HepG2 (cell line): ENCODE results near the gene TRDN. TPM values are rescaled to one million over a fixed set of nuclear protein-coding genes. Genes with fewer than 3 reads are reported as not detected.
"Not testable (repeated sequence)": the region's sequence is repeated elsewhere in the genome, so short reads cannot be mapped to it uniquely, and the experiment has no call there.

Source experiments
- ATAC-seq: fragments of 200-7000 bp; cut with Tn5 transposase; 3 replicates; pipeline ENCODE4 v1.9.1; 2020; ENCODE audit warnings: mild to moderate bottlenecking, moderate library complexity
- BruUV-seq: library from RNA; stranded (reverse); fragments of 400-500 nt; replicated peaks from 2 replicates; lab custom pipeline; 2021; lab: Mats Ljungman, UMichigan
- CTCF ChIA-PET: fragments of 300-600 bp; formaldehyde crosslinking; extraction: SDS; loops from one replicate; lab custom pipeline; 2021; ENCODE audit warnings: low total read pairs, inconsistent platforms, low intra/inter-chr PET ratio; lab: Yijun Ruan, JAX
- POLR2A ChIA-PET: fragments of 350-600 bp; sonication (Branson Sonifier 250); formaldehyde crosslinking; loops from one replicate; lab custom pipeline; 2020; ENCODE audit warnings: antibody characterized with exemption, inconsistent platforms; lab: Yijun Ruan, JAX
- DNase-seq: peaks from one replicate; pipeline ENCODE4 v3.0.0-alpha.2; 2015; ENCODE audit warnings: low spot score
- FAIRE-seq: peaks from 3 replicates; lab custom pipeline; 2011; peaks lifted over from hg19 to GRCh38; lab: Jason Lieb, UNC
- H2AFZ ChIP-seq: one replicate; pipeline ENCODE4 v1.6.1; 2011; ENCODE audit warnings: low read length, inconsistent platforms
- H3K27ac ChIP-seq: fragments of 300-600 bp; 3 replicates; pipeline ENCODE4 v1.8.0; 2011; ENCODE audit warnings: mixed run types, mild to moderate bottlenecking, mixed read lengths, low read length, inconsistent platforms; ENCODE audit not compliant: insufficient read depth; ENCODE audit errors: extremely low read length
- H3K27me3 ChIP-seq, 2 experiments: fragments of 200-600 bp in 1 of 2; 2 replicates in 1 of 2; 3 replicates in 1 of 2; pipeline versions ENCODE4 v1.6.0 to v1.8.0; 2011; ENCODE audit warnings: low read length in 2 of 2, mild to moderate bottlenecking in 2 of 2, moderate library complexity in 2 of 2, inconsistent platforms in 1 of 2; ENCODE audit not compliant: insufficient read depth in 2 of 2, control insufficient read depth in 1 of 2
- H3K36me3 ChIP-seq, 2 experiments: fragments of 200-600 bp in 1 of 2; replicated peaks in 1 of 2; 2 replicates in 1 of 2; 3 replicates in 1 of 2; pipeline versions ENCODE4 v1.5.1 to v1.8.0; 2011; ENCODE audit warnings: low read length in 2 of 2, inconsistent platforms in 1 of 2; ENCODE audit not compliant: insufficient read depth in 2 of 2, control insufficient read depth in 1 of 2
- H3K4me1 ChIP-seq: 2 replicates; pipeline ENCODE4 v1.5.1; 2012; ENCODE audit warnings: low read length, inconsistent platforms; ENCODE audit not compliant: insufficient read depth
- H3K4me2 ChIP-seq: 2 replicates; pipeline ENCODE4 v1.6.0; 2011; ENCODE audit warnings: low read depth, low read length, inconsistent platforms
- H3K4me3 ChIP-seq, 3 experiments: fragments of 200-600 bp in 1 of 3; sonication (generic), shearing (Covaris generic) in 1 of 3; replicated peaks in 1 of 3; 2 replicates each; pipeline ENCODE4 v1.5.1; 2011 to 2016; ENCODE audit warnings: low read length in 3 of 3, inconsistent platforms in 2 of 3, low read depth in 2 of 3, mild to moderate bottlenecking in 2 of 3, control low read depth in 1 of 3, mixed read lengths in 1 of 3; ENCODE audit not compliant: insufficient read depth in 1 of 3
- H3K79me2 ChIP-seq: one replicate; pipeline ENCODE4 v1.6.1; 2011; ENCODE audit warnings: low read length, inconsistent platforms; ENCODE audit not compliant: insufficient read depth
- H3K9ac ChIP-seq: 2 replicates; pipeline ENCODE4 v1.6.0; 2011; ENCODE audit warnings: mild to moderate bottlenecking, low read depth, low read length, inconsistent platforms; ENCODE audit not compliant: insufficient read depth
- H3K9me3 ChIP-seq: 2 replicates; pipeline ENCODE4 v1.5.1; 2012; ENCODE audit warnings: mild to moderate bottlenecking, low read length
- H4K20me1 ChIP-seq: 2 replicates; pipeline ENCODE4 v1.6.0; 2011; ENCODE audit warnings: inconsistent platforms, mild to moderate bottlenecking, low read length, moderate library complexity; ENCODE audit not compliant: insufficient read depth
- AKAP8 ChIP-seq: sonication (generic); formaldehyde crosslinking; IDR thresholded peaks from 2 replicates; pipeline ENCODE4 v1.5.1; 2020; ENCODE audit warnings: mild to moderate bottlenecking, missing genetic modification reagents
- ATM ChIP-seq: fragments of 450-650 bp; IDR thresholded peaks from 2 replicates; pipeline ENCODE4 v1.7.1; 2017; ENCODE audit warnings: mild to moderate bottlenecking, borderline replicate concordance
- CBX2 ChIP-seq, 2 experiments: fragments of 200-600 bp in 1 of 2; sonication (generic); formaldehyde crosslinking in 1 of 2; IDR thresholded peaks; 2 replicates each; pipeline versions ENCODE4 v1.7.0 to v1.8.1; 2018 to 2022; ENCODE audit warnings: low read depth in 2 of 2, low read length in 1 of 2, mild to moderate bottlenecking in 1 of 2, missing genetic modification reagents in 1 of 2
- CCDC6 ChIP-seq: sonication (generic); formaldehyde crosslinking; IDR thresholded peaks from 2 replicates; pipeline ENCODE4 v1.8.1; 2022; ENCODE audit warnings: mild to moderate bottlenecking, missing genetic modification reagents, moderate library complexity
- GATA4 ChIP-seq: sonication (generic); IDR thresholded peaks from 2 replicates; pipeline ENCODE4 v1.6.1; 2016; ENCODE audit warnings: antibody characterized with exemption, low read depth, borderline replicate concordance
- HNRNPUL1 ChIP-seq: fragments of 200-400 bp; formaldehyde crosslinking; IDR thresholded peaks from 2 replicates; pipeline ENCODE4 v1.6.1; 2017; ENCODE audit warnings: low read depth, mild to moderate bottlenecking, low read length, moderate library complexity
- NFIB ChIP-seq: sonication (generic); formaldehyde crosslinking; IDR thresholded peaks from 2 replicates; pipeline ENCODE4 v1.9.0; 2021; ENCODE audit warnings: missing genetic modification reagents, mild to moderate bottlenecking, borderline replicate concordance
- NFKB2 ChIP-seq: sonication (generic); formaldehyde crosslinking; IDR thresholded peaks from 2 replicates; pipeline ENCODE4 v1.4.0; 2020; ENCODE audit warnings: missing genetic modification reagents, borderline replicate concordance
- PRDM15 ChIP-seq: sonication (generic); formaldehyde crosslinking; IDR thresholded peaks from 2 replicates; pipeline ENCODE4 v1.4.0; 2020; ENCODE audit warnings: missing genetic modification reagents
- SIX1 ChIP-seq: sonication (generic); formaldehyde crosslinking; IDR thresholded peaks from 2 replicates; pipeline ENCODE4 v1.4.0; 2020; ENCODE audit warnings: missing genetic modification reagents, borderline replicate concordance
- THYN1 ChIP-seq: sonication (generic); formaldehyde crosslinking; IDR thresholded peaks from 2 replicates; pipeline ENCODE4 v1.8.1; 2023; ENCODE audit warnings: low read depth, mild to moderate bottlenecking, moderate library complexity, missing genetic modification reagents, borderline replicate concordance
- TSC22D2 ChIP-seq: sonication (generic); formaldehyde crosslinking; IDR thresholded peaks from 2 replicates; pipeline ENCODE4 v1.5.1; 2020; ENCODE audit warnings: missing genetic modification reagents, mild to moderate bottlenecking, borderline replicate concordance
- ZFY ChIP-seq: sonication (generic); formaldehyde crosslinking; IDR thresholded peaks from 2 replicates; pipeline ENCODE4 v1.4.0; 2020; ENCODE audit warnings: missing genetic modification reagents
- ZNF275 ChIP-seq: sonication (generic); formaldehyde crosslinking; IDR thresholded peaks from 2 replicates; pipeline ENCODE4 v1.8.0; 2022; ENCODE audit warnings: missing genetic modification reagents, mild to moderate bottlenecking, inconsistent platforms, borderline replicate concordance
- ZNF383 ChIP-seq: sonication (generic); formaldehyde crosslinking; IDR thresholded peaks from 2 replicates; pipeline ENCODE4 v1.4.0; 2020; ENCODE audit warnings: missing genetic modification reagents, mild to moderate bottlenecking, borderline replicate concordance
- ZNF781 ChIP-seq: sonication (generic); formaldehyde crosslinking; IDR thresholded peaks from 2 replicates; pipeline ENCODE4 v1.5.1; 2020; ENCODE audit warnings: borderline replicate concordance, mild to moderate bottlenecking, missing genetic modification reagents; ENCODE audit errors: not compliant biosample characterization
- WGBS: methylation state at CpG from one replicate; pipeline ENCODE4 v1.1.6; 2017; ENCODE audit warnings: low lambda C conversion rate; 5-methylcytosine and 5-hydroxymethylcytosine counted together
- in situ Hi-C: cut with HindIII; loops from 2 replicates; pipeline ENCODE4 v1.10.0; 2017; ENCODE audit warnings: low pct_unique_long_range_greater_than_20kb; ENCODE audit not compliant: extremely low pct_ligation_motif_present
- intact Hi-C: fragments of 100-400 bp; cut with micrococcal nuclease; formaldehyde crosslinking; loops from one replicate; pipeline ENCODE4 v1.10.0; 2022; ENCODE audit not compliant: unreplicated experiment
- polyA plus RNA-seq, 8 experiments: library from polyadenylated mRNA; depleted of rRNA in 3 of 8; stranded (reverse) in 7 of 8; unstranded in 1 of 8; fragments of >200 nt; fragmentation: Illumina TruSeq in 4 of 8; extraction: Trizol in 4 of 8; gene quantifications; 2 replicates each; pipeline versions ENCODE4 v1.2.1 to v1.2.3, GENCODE V29; 2011 to 2016; ENCODE audit warnings: low read depth in 4 of 8, missing spikeins in 1 of 8, mixed read lengths in 1 of 8; ENCODE audit not compliant: insufficient read depth in 1 of 8
- total RNA-seq, 5 experiments: library from RNA; depleted of rRNA; stranded (reverse); fragments of >200 nt; fragmentation: Illumina TruSeq; extraction: Trizol; gene quantifications; 2 replicates each; pipeline ENCODE4 v1.2.3, GENCODE V29; 2016; ENCODE audit warnings: low read depth in 1 of 5

TRDN gene
- total and polyA plus RNA-seq, 2 of the 13 experiments (the other 11 are each of a cell fraction or from before 2014, with no cell fraction given), result not detected

- in situ Hi-C loops, result no loop called here
- Histone ChIP-seq H4K20me1 (no peaks in the 10 kb centered on the region), H3K9me3 (peaks cover 69% of the 10 kb centered on the region), H3K27ac (no peak overlapping the region), H2AFZ (no peak overlapping the region), H3K79me2 (no peaks in the 10 kb centered on the region), H3K9ac (no peak overlapping the region), H3K4me3 (no peak overlapping the region), H3K36me3 (no peaks in the 10 kb centered on the region), H3K4me2 (no peak overlapping the region), H3K4me1 (no peaks in the 10 kb centered on the region), H3K27me3 (no peaks in the 10 kb centered on the region)
- DNase-seq (no peak), FAIRE-seq (no peak), ATAC-seq (no peak)
- ChIA-PET CTCF (no interaction called here), POLR2A (no interaction called here)
- intact Hi-C loops, result no loop called here
- no peak for TF ChIP-seq CCDC6
- TF ChIP-seq ATM, result no peak
- no peak for TF ChIP-seq ZNF781 (CRISPR knock-in tag)
- TF ChIP-seq THYN1, result no peak
- TF ChIP-seq PRDM15, result no peak
- TF ChIP-seq AKAP8 (CRISPR knock-in tag), result no peak
- TF ChIP-seq ZFY, result no peak
- TF ChIP-seq SIX1 (CRISPR knock-in tag), result no peak
- no peak for TF ChIP-seq HNRNPUL1
- no peak for TF ChIP-seq GATA4
- TF ChIP-seq NFKB2 (CRISPR knock-in tag), result no peak
- no peak for TF ChIP-seq NFIB (CRISPR knock-in tag)
- no peak for TF ChIP-seq ZNF383 (CRISPR knock-in tag)
- TF ChIP-seq ZNF275, result no peak
- no peak for TF ChIP-seq CBX2 (IDR thresholded peaks at IDR 0.05; ENCODE audit: low read depth, low read length)
- no peak for TF ChIP-seq CBX2 (CRISPR knock-in tag; IDR thresholded peaks at IDR 0.05; ENCODE audit: low read depth)
- TF ChIP-seq TSC22D2 (CRISPR knock-in tag), result no peak
- BruUV-seq, result no TSS peak
- WGBS, result 24% methylated on average over 4 of the region's 4 CpGs
Observed at GRCh38 chr6:123233336-123233735, 403.4 kb downstream of the TRDN start.

GRCh38 chr6:123227789-123228188 lies 409.0 kb downstream of the TRDN start:
- in situ Hi-C loops, H3K4me1 ChIP-seq, FAIRE-seq, intact Hi-C loops, H2AFZ ChIP-seq, BruUV-seq, H3K27ac ChIP-seq, H3K9ac ChIP-seq, POLR2A ChIA-PET, H3K36me3 ChIP-seq, DNase-seq, H3K4me3 ChIP-seq, H3K27me3 ChIP-seq, CTCF ChIA-PET, H3K79me2 ChIP-seq, H4K20me1 ChIP-seq, H3K4me2 ChIP-seq, ATAC-seq: not testable (repeated sequence)
- 1% methylated on average over 2 of the region's 2 CpGs for WGBS
- peaks cover 84% of the 10 kb centered on the region for H3K9me3 ChIP-seq
